Adrenal gland (tissue), 5 donors: ENCODE results near the gene PGBD2.

Source experiments
- POLR2A ChIP-seq, 2 donors: fragments of 450-650 bp; IDR thresholded peaks; one replicate each; pipeline ENCODE4 v1.6.1; 2017; ENCODE audit warnings: antibody characterized with exemption in 2 of 2, mild to moderate bottlenecking in 2 of 2, moderate library complexity in 1 of 2
- TF ChIP-seq, protein P1 (sequence below), 6 experiments: fragments of 450-650 bp in 4 of 6; fragments of 200-600 bp in 2 of 6; sonication (generic) in 1 of 6; IDR thresholded peaks; 1 replicate in 5 of 6; 2 replicates in 1 of 6; pipeline versions ENCODE4 v1.5.1 to v1.8.0; 2016 to 2021; ENCODE audit warnings: antibody characterized with exemption in 6 of 6, mild to moderate bottlenecking in 2 of 6, moderate library complexity in 1 of 6
- donor health status: DM: no; HTN: no; CAD: no.

DNA sequence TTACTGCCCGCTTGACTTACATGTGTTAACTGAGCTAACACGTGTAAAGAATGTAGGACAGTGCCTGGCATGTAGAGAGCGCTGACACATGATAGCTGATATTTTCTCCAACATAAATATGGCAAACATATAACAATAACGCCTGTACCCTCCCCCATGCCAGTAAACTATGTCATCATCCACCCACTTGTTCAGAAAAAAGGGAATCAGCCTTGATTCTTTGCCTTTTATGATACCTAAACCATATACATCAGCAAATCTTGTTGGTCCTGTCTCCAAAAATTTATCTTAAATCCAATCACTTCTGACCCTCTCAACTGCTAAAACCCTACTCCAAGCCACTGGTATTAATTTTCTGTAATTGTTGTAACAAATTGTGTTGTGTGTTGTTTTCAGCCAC lies 46.0 kb upstream of the PGBD2 start:
- TF ChIP-seq, protein P1, sequence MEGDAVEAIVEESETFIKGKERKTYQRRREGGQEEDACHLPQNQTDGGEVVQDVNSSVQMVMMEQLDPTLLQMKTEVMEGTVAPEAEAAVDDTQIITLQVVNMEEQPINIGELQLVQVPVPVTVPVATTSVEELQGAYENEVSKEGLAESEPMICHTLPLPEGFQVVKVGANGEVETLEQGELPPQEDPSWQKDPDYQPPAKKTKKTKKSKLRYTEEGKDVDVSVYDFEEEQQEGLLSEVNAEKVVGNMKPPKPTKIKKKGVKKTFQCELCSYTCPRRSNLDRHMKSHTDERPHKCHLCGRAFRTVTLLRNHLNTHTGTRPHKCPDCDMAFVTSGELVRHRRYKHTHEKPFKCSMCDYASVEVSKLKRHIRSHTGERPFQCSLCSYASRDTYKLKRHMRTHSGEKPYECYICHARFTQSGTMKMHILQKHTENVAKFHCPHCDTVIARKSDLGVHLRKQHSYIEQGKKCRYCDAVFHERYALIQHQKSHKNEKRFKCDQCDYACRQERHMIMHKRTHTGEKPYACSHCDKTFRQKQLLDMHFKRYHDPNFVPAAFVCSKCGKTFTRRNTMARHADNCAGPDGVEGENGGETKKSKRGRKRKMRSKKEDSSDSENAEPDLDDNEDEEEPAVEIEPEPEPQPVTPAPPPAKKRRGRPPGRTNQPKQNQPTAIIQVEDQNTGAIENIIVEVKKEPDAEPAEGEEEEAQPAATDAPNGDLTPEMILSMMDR (IDR thresholded peaks at IDR 0.05): no peak
- no peak for TF ChIP-seq POLR2A (IDR thresholded peaks at IDR 0.05)
